ENCODE results near the gene SYCE3.

DNA sequence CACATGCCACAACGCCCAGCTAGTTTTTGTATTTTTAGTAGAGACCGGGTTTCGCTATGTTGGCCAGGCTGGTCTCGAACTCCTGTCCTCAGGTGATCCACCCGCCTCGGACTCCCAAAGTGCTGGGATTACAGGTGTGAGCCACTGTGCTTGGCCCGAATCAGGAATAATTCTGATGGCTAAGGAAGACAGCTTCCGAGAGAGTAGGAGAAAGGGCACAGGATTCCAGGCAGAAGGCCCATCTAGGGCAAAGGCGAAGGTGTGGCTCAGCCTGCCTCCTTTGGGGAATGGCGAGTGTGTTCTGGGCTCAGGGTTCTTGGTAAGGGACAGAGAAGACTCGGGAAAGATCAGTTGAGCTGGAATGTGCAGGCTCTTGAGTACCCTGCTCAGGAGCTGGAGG lies 1.6 kb upstream of the SYCE3 start:
- TF ChIP-seq, protein P1, sequence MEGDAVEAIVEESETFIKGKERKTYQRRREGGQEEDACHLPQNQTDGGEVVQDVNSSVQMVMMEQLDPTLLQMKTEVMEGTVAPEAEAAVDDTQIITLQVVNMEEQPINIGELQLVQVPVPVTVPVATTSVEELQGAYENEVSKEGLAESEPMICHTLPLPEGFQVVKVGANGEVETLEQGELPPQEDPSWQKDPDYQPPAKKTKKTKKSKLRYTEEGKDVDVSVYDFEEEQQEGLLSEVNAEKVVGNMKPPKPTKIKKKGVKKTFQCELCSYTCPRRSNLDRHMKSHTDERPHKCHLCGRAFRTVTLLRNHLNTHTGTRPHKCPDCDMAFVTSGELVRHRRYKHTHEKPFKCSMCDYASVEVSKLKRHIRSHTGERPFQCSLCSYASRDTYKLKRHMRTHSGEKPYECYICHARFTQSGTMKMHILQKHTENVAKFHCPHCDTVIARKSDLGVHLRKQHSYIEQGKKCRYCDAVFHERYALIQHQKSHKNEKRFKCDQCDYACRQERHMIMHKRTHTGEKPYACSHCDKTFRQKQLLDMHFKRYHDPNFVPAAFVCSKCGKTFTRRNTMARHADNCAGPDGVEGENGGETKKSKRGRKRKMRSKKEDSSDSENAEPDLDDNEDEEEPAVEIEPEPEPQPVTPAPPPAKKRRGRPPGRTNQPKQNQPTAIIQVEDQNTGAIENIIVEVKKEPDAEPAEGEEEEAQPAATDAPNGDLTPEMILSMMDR (IDR thresholded peaks at IDR 0.05): no peak
- TF ChIP-seq POLR2A (IDR thresholded peaks at IDR 0.05): no peak
